PFSK-1 (cell line): ENCODE data around the gene STIM2.

ENCODE experiments used
- FOXP2 ChIP-seq: optimal IDR thresholded peaks from 2 replicates; pipeline ENCODE3; 2011; ENCODE audit warnings: borderline replicate concordance, control low read depth, inconsistent platforms; ENCODE audit not compliant: insufficient read depth; ENCODE audit errors: extremely low read length, extremely low read depth
- POLR2AphosphoS5 ChIP-seq: IDR thresholded peaks from 2 replicates; pipeline ENCODE4 v1.6.1; 2012; ENCODE audit warnings: low read depth, mild to moderate bottlenecking, control low read depth, low read length, moderate library complexity
- REST ChIP-seq, 2 experiments: IDR thresholded peaks; 2 replicates each; pipeline versions ENCODE4 v1.6.1 to v1.8.0; 2011 to 2012; ENCODE audit warnings: low read depth in 2 of 2, low read length in 2 of 2, control low read depth in 1 of 2, inconsistent platforms in 1 of 2, mild to moderate bottlenecking in 1 of 2, moderate library complexity in 1 of 2; ENCODE audit not compliant: insufficient read depth in 1 of 2
- SIN3A ChIP-seq: IDR thresholded peaks from 2 replicates; pipeline ENCODE4 v1.6.1; 2012; ENCODE audit warnings: mild to moderate bottlenecking, low read length, moderate library complexity, borderline replicate concordance; ENCODE audit not compliant: insufficient read depth
- TAF1 ChIP-seq: IDR thresholded peaks from 2 replicates; pipeline ENCODE4 v1.6.1; 2012; ENCODE audit warnings: low read length, control low read depth, borderline replicate concordance; ENCODE audit not compliant: insufficient read depth

DNA sequence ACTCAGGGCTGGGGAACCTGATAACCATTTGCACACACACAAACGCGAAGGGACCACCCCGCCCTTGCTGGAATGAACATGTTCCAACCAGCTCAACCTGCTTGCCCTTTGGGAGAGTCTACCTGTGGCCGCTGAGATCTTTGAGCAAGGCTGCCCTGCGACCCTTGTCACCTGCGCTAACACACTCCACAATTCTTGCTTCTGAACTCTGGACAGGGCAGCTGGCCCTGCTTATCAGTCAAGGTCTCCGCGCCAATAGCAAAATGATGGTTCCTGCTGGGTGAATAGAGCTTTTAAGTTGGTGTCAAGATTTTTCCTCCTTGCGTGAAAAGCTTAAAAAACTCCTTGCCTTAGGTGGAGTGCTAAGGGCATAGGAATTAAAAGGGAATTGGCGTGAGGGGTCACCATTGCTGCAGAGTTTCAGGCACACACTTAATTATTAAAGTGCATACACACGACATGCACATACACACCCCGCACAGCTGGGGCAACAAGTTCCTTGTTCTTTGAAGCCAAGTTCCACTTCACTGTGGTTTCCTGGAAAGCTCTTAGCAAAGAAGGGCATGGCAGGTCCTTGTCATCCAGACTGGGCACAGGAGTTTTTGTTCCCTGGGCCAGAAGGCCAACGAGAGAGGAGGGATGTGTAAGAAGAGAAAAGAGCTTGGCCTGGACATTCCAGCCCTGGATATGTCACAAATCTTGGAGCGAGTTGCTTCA, 207.7 kb downstream of the STIM2 start:
- no peak for TF ChIP-seq TAF1
- no peak for TF ChIP-seq POLR2AphosphoS5
- TF ChIP-seq REST (IDR thresholded peaks at IDR 0.05; ENCODE audit: insufficient read depth in 1 of 2, low read depth in 2 of 2, low read length in 2 of 2), result no peak
- no peak for TF ChIP-seq SIN3A
- no peak for TF ChIP-seq FOXP2
